ENCODE measurements around the gene AHI1. TPM values are rescaled to one million over a fixed set of nuclear protein-coding genes. Genes with fewer than 3 reads are reported as not detected.

The AHI1 gene
- polyA plus RNA-seq, 1 experiment = 29.0 TPM

GRCh38 chr6:135299256-135299655, 198.3 kb downstream of the AHI1 start:
- no peak for DNase-seq (ENCODE audit: low read depth, low spot score)
- CTCF ChIA-PET = no interaction called here
- H3K27ac ChIP-seq (ENCODE audit: low read depth, low read length) = no peak overlapping the region

GRCh38 chr6:135298455-135298854, 199.1 kb downstream of the AHI1 start:
- POLR2A ChIA-PET = no interaction called here
- no peak for TF ChIP-seq CTCF (IDR thresholded peaks at IDR 0.05; ENCODE audit: low read depth, low read length)

More at GRCh38 chr6:135299256-135299655, 198.3 kb downstream of the AHI1 start:
- POLR2A ChIA-PET = no interaction called here
- no peaks in the 10 kb centered on the region for H3K27me3 ChIP-seq (ENCODE audit: control insufficient read depth, insufficient read depth, low read length)
- no peak overlapping the region for H3K4me3 ChIP-seq (ENCODE audit: low read depth, low read length)
- no peaks in the 10 kb centered on the region for H3K9me3 ChIP-seq (ENCODE audit: control insufficient read depth, insufficient read depth, low read length)
- no peak for TF ChIP-seq CTCF (IDR thresholded peaks at IDR 0.05; ENCODE audit: low read depth, low read length)

GRCh38 chr6:135296715-135297114, 200.8 kb downstream of the AHI1 start:
- no peak for TF ChIP-seq CTCF (IDR thresholded peaks at IDR 0.05; ENCODE audit: low read depth, low read length)
- H3K9me3 ChIP-seq (ENCODE audit: control insufficient read depth, insufficient read depth, low read length) = no peaks in the 10 kb centered on the region
- DNase-seq (ENCODE audit: low read depth, low spot score) = no peak
- no peak overlapping the region for H3K4me3 ChIP-seq (ENCODE audit: low read depth, low read length)
- no peak overlapping the region for H3K27ac ChIP-seq (ENCODE audit: low read depth, low read length)
- POLR2A ChIA-PET = no interaction called here
- H3K27me3 ChIP-seq (ENCODE audit: control insufficient read depth, insufficient read depth, low read length) = no peaks in the 10 kb centered on the region
- CTCF ChIA-PET = no interaction called here

More at GRCh38 chr6:135298455-135298854, 199.1 kb downstream of the AHI1 start:
- DNase-seq (ENCODE audit: low read depth, low spot score) = no peak
- Histone ChIP-seq H3K4me3 (ENCODE audit: low read depth, low read length) (no peak overlapping the region), H3K9me3 (ENCODE audit: control insufficient read depth, insufficient read depth, low read length) (no peaks in the 10 kb centered on the region), H3K27ac (ENCODE audit: low read depth, low read length) (no peak overlapping the region), H3K27me3 (ENCODE audit: control insufficient read depth, insufficient read depth, low read length) (no peaks in the 10 kb centered on the region)
- CTCF ChIA-PET = no interaction called here

GRCh38 chr6:135295085-135295484, 202.5 kb downstream of the AHI1 start:
- ChIA-PET CTCF (no interaction called here), POLR2A (no interaction called here)
- no peak overlapping the region for H3K27ac ChIP-seq (ENCODE audit: low read depth, low read length)
- no peaks in the 10 kb centered on the region for H3K27me3 ChIP-seq (ENCODE audit: control insufficient read depth, insufficient read depth, low read length)
- no peaks in the 10 kb centered on the region for H3K9me3 ChIP-seq (ENCODE audit: control insufficient read depth, insufficient read depth, low read length)
- DNase-seq (ENCODE audit: low read depth, low spot score) = no peak
- no peak overlapping the region for H3K4me3 ChIP-seq (ENCODE audit: low read depth, low read length)
- no peak for TF ChIP-seq CTCF (IDR thresholded peaks at IDR 0.05; ENCODE audit: low read depth, low read length)

- H3K4me3 ChIP-seq (ENCODE audit: low read depth, low read length) = no peak overlapping the region
- TF ChIP-seq CTCF (IDR thresholded peaks at IDR 0.05; ENCODE audit: low read depth, low read length) = no peak
- no peaks in the 10 kb centered on the region for H3K27me3 ChIP-seq (ENCODE audit: control insufficient read depth, insufficient read depth, low read length)
- POLR2A ChIA-PET = no interaction called here
- DNase-seq (ENCODE audit: low read depth, low spot score) = no peak
- CTCF ChIA-PET = interaction anchor here (0.8 kb wide), 2 partner anchors 9 to 147 kb away, joined by 3 to 4 read pairs; no protein-coding TSS in a partner anchor
- no peaks in the 10 kb centered on the region for H3K9me3 ChIP-seq (ENCODE audit: control insufficient read depth, insufficient read depth, low read length)
- no peak overlapping the region for H3K27ac ChIP-seq (ENCODE audit: low read depth, low read length)
Observed at GRCh38 chr6:135291288-135292076, 206.1 kb downstream of the AHI1 start.
